Hepatocyte (in vitro differentiated cells): ENCODE results near the gene ANKRD13D.

Experiments
- CTCF ChIP-seq: fragments of 200-600 bp; sonication (generic); IDR thresholded peaks from 2 replicates; pipeline ENCODE4 v1.5.1; 2016; ENCODE audit warnings: antibody characterized with exemption, mild to moderate bottlenecking; ENCODE audit not compliant: poor library complexity
- EZH2 ChIP-seq: fragments of 200-600 bp; sonication (generic); IDR thresholded peaks from 2 replicates; pipeline ENCODE4 v1.6.1; 2016; ENCODE audit warnings: antibody characterized with exemption, mild to moderate bottlenecking, borderline replicate concordance

- TF ChIP-seq EZH2, result no peak
- no peak for TF ChIP-seq CTCF
These were observed 46.6 kb upstream of the ANKRD13D start for GRCh38 chr11:67242548-67242947.
